GM20431 (cell line): Measurements from ENCODE around the gene CAMP.
"Not testable (repeated sequence)": the region's sequence is repeated elsewhere in the genome, so short reads cannot be mapped to it uniquely, and the experiment has no call there.

Experiments used
- in situ Hi-C: fragments of 300-500 bp; cut with MseI, MboI; formaldehyde crosslinking; loops from one replicate; pipeline ENCODE4 v1.15.0; 2020; ENCODE audit warnings: low sequenced_read_pairs; ENCODE audit not compliant: unreplicated experiment

CAMP gene

GRCh38 chr3:48222616-48223513 is at the start of gene CAMP:
CAMP (plus strand) TSS chr3:48223495; CDS start chr3:48223512, 17 bp downstream.
- in situ Hi-C loops = no loop called here

GRCh38 chr3:48178072-48178471 is 45.2 kb upstream of the CAMP start:
- in situ Hi-C loops = no loop called here

GRCh38 chr3:48180021-48180420 is 43.3 kb upstream of the CAMP start:
- in situ Hi-C loops = no loop called here

- in situ Hi-C loops = no loop called here
Observed at GRCh38 chr3:48180531-48181253, 42.6 kb upstream of the CAMP start.

GRCh38 chr3:48184299-48184698 is 39.0 kb upstream of the CAMP start:
- in situ Hi-C loops = no loop called here

GRCh38 chr3:48185129-48185528 is 38.2 kb upstream of the CAMP start:
- in situ Hi-C loops = no loop called here

- in situ Hi-C loops = no loop called here
Observed at GRCh38 chr3:48186631-48187300, 36.5 kb upstream of the CAMP start.

- in situ Hi-C loops = no loop called here
Observed at GRCh38 chr3:48187301-48187578, 36.1 kb upstream of the CAMP start.

GRCh38 chr3:48187579-48188265 is 35.6 kb upstream of the CAMP start:
- in situ Hi-C loops = no loop called here

GRCh38 chr3:48188266-48189201 is 34.8 kb upstream of the CAMP start, which contains the start of gene CDC25A:
CDC25A (minus strand) TSS chr3:48188417; CDS start chr3:48187947, 470 bp downstream.
- in situ Hi-C loops = no loop called here

GRCh38 chr3:48189321-48189720 is 34.0 kb upstream of the CAMP start:
- in situ Hi-C loops = no loop called here

GRCh38 chr3:48190911-48191310 is 32.4 kb upstream of the CAMP start:
- in situ Hi-C loops = no loop called here

GRCh38 chr3:48194446-48195071 is 28.7 kb upstream of the CAMP start:
- in situ Hi-C loops = no loop called here

- in situ Hi-C loops = no loop called here
Observed at GRCh38 chr3:48196611-48197010, 26.7 kb upstream of the CAMP start.

GRCh38 chr3:48199117-48199516 is 24.2 kb upstream of the CAMP start:
- in situ Hi-C loops = no loop called here

GRCh38 chr3:48202632-48203031 is 20.7 kb upstream of the CAMP start:
- in situ Hi-C loops = no loop called here

GRCh38 chr3:48208076-48208475 is 15.2 kb upstream of the CAMP start:
- in situ Hi-C loops = no loop called here

GRCh38 chr3:48209445-48209844 is 13.8 kb upstream of the CAMP start:
- in situ Hi-C loops = no loop called here

- in situ Hi-C loops = not testable (repeated sequence)
Observed at GRCh38 chr3:48210534-48210933, 12.8 kb upstream of the CAMP start.
